Stimulated activated CD4-positive, alpha-beta T cell treated with anti-CD3 and anti-CD28 coated beads, TNF-alpha, amount 100 ng/mL, for 24 hours (primary cell): ENCODE results near the gene TAP2.
"Not testable (repeated sequence)": the region's sequence is repeated elsewhere in the genome, so short reads cannot be mapped to it uniquely, and the experiment has no call there.

ENCODE experiments used
- DNase-seq, 3 experiments: peaks; one replicate each; pipeline ENCODE4 v3.0.0-alpha.2; 2020; ENCODE audit warnings: low read depth in 3 of 3

Gene TAP2

DNA sequence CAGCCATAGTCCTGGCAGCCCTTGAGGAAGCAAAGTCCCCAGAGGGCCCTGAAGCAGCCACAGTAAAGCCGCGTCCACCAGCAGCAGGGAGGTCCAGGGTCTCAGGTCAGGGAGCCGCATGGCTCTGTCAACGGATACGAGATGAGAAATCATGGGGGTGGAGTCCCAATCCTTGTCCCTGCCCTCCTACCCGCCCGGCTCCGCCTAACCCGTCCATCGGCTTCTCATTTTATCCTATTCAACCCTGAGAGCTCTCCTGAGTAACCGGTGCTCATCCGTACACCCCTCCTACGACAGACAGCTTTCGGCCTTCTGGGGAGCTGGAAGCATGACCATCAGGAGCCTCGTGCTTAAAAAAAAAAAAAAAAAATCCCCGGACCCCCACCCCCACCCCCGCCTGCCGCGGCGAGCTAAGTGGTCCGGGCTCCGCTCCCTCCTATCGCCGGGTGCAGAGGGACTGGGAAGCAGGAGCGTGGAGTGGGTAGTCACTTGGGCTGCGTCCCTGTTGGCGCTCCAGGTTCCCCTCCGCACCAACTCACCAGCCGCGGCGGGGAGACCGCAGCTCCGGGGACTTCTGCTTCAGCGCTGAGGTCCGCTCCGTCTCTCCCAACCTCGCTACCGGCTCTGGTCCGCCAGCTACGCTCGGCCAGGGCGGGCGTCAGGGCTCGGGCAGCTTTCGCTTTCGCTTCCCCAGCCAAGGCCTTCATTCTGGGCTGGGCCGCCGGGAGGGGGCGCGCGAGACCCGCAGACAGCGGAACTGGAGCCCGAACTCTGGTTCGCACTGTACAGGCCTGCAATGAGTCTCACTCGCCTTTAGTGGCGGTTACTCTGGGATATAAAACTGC lies at the start of gene TAP2:
TSS of gene TAP2 (minus strand) at position 626 of the 845 bp plus-strand sequence. CDS start at position 120, 506 bp downstream.
- DNase-seq: peak; percentile 95 to 97 (median 96)

DNA sequence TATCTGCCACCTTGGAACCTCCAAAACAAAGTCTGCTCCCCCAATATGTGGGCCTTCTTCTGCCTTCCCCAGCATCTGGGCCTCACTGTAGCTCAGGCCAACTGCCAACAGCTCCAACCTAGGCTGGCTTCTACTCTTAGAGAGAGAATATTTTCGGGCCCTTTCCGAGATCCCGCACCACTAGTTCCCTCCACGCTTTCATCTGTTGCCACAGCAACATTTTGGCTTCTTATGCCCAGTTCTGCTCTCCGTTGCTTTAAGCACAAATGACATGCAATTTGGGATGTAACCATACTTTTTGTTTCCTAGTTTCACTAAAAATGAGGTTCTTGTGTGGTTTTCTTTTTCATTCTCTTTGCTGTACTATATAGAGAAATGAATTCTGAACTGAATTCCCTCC lies 49.1 kb upstream of the TAP2 start:
- no peak for DNase-seq

DNA sequence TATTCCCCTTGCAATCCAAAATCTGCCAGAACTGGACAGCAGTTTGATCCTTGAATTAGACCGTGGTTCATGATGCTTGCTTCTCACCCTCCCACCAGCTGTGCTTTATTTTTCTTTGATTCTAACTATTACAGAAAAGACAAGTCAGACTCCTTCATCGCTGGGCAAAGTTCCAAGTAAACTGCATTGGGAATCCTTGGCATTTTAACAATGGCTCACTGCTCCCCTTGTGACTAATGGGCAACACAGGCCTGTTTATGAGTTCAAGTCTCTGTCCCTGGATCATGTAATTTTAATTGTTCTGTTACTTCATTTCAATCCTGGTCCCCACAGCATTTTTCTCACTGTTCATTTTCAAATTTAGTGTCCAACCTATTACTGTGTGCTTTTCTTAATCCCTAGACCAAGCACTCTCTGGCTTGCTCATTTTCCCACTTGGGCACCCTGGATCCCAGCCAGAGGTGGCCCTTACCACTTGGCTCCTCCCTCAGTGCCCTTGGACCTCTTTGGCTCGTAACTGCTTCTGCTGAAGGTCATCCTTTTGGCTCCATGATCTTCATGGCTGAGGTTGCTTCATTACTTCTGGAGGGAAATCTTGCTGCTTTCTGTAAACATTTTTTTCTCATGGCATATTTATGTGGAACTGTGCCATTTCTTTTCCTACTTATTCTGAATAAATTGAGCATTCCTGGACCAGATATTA lies 48.3 kb upstream of the TAP2 start:
- no peak for DNase-seq

DNA sequence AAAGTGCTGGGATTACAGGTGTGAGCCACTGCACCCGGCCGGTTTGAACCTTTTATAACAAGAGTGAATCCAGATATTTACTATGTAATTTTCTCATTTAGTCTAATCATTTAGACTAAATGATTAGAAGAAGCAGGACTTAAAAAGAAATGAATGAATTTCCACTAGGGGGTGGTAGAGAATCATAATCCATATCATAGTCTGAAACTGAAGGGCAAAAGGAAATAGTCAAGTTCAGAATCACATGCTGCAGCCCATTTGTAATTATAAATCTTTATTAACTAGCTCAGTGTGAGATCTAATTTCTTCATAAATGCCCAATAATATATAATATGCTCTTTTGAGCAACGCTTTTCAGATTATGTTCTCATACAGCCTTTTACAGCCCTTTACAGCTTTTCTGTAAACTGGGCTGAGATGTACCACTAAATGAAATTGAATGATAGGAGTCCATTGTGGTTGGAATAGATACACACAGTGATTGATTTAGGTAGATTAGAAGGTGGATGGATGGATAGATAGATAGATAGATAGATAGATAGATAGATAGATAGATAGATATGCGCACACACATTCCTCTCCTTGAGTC lies 47.3 kb upstream of the TAP2 start:
- DNase-seq: no peak

DNA sequence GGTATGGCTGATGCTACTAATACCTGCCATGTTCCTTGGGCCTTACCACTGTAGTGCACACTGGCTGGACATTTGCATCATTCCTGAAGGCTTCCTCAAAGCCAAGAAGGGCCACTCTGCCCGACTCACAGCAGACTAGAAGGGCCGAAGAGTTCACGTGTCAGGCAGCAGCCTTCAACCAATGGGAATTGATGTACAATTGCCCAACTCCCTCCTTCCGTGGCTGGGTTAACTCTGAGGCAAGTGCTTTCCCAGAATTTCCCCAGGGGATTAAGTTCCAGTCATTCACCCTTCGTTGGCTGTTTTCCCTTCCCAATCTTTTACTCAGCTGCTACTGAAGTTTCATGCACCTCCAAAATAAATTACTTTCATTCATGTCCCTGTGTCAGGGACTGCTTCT lies 45.2 kb upstream of the TAP2 start:
- DNase-seq: no peak

DNA sequence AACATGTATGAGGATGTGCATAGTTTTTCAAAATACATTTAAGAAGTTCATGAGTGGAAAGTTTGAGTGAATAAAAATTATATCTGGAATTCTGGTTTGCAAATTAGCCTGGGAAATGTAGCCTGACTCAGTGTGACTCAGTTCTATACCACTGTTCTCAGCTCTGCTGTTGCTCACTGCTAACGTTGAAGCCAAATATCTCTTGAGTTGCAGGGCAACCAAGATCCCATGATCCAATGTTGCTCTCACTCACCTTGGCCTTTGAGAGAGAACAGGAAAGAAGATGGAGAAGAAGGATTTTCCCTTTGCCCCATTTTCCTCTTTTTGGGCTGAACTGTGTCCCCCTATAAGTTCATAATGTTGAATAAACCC lies 44.3 kb upstream of the TAP2 start:
- DNase-seq: no peak

DNA sequence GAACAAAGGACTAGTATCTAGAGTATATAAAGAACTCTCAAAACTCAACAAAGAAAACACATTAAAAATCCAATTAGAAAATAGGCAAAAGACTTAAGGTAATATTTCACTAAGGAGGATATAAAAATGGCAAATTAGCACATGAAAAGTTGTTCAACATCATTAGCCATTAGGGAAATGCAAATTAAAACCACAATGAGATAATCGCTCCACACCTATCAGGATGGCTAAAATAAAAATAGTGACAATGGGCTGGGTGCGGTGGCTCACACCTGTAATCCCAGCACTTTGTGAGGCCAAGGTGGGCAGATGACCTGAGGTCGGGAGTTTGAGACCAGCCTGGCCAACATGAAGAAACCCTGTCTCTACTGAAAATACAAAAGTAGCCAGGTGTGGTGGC lies 42.4 kb upstream of the TAP2 start:
- DNase-seq: not testable (repeated sequence)

DNA sequence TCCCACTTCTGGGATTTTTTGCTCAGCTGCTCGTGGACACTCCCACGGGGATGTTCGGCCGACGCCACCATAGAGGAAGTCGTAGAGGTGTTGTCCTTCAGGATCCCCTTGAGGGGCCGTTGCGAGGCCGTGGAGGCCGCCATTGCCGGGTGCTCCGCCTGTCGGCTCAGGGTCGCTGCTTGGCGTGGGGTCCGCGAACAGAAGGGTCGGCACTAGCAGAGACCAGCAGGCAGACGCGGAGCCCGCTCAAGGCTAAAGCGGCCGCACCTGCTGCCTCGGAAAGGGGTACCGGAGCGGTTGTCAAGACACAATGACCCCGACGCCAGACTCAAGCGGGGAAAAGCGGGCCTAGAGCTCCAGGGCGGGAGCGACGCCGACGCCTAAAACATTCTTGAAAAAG lies 41.2 kb upstream of the TAP2 start:
- DNase-seq: no peak

DNA sequence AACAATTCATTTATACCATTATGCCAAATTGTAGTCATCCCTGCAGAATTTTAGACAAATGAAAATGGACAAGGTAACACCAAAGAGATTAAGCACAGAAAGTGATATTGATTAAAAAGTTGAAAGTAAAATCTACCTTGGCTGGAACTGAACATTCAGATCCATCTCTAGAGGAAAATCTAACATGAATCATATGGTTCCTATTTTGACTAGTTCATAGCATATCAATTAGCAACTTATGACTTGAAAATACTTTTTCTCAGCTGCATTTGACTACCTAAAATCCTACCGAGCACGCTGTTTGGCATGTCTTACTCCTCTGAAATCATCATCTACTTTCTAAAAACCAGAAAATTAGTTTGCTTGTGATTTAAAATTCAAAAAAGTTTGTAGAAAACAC lies 38.1 kb upstream of the TAP2 start:
- DNase-seq: no peak

DNA sequence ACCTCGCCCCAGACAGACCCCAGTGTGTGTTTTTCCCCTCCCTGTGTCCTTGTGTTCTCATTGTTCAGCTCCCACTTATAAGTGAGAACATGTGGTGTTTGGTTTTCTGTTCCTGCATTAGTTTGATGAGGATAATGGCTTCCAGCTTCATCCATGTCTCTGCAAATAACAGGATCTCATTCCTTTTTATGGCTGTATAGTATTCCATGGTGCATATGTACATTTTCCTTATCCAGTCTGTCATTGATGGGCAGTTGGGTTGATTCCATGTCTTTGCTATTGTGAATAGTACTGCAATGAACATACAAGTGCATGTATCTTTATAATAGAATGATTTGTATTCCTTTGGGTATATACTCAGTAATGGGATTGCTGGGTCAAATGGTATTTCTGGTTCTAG lies 35.4 kb upstream of the TAP2 start:
- not testable (repeated sequence) for DNase-seq

DNA sequence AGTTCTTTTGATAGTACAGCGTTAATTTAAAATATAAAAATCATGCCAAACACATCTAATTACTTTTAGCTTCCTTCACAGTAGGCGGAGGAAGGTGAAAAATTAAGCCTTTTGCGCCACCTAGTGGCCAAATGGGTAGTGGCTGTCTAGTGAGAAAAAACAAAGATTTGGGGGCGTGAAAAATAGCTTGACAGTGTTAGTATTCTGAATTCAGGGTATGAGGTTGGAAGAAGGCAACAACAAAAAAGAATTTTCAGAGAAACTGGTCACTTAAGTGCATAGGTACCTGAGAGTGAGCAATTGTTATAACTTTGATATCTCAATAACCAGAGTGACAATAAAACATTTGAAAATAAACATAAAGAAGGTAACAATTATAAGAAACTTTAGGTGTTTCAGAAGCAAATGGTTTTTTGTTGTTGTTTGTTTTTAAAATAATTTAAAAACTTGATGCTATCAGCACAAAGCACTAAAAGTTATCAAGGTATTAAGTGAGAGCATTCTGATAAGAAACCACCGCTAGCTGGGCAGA lies 29.8 kb upstream of the TAP2 start:
- peak; percentile 69 to 86 (median 84) for DNase-seq

DNA sequence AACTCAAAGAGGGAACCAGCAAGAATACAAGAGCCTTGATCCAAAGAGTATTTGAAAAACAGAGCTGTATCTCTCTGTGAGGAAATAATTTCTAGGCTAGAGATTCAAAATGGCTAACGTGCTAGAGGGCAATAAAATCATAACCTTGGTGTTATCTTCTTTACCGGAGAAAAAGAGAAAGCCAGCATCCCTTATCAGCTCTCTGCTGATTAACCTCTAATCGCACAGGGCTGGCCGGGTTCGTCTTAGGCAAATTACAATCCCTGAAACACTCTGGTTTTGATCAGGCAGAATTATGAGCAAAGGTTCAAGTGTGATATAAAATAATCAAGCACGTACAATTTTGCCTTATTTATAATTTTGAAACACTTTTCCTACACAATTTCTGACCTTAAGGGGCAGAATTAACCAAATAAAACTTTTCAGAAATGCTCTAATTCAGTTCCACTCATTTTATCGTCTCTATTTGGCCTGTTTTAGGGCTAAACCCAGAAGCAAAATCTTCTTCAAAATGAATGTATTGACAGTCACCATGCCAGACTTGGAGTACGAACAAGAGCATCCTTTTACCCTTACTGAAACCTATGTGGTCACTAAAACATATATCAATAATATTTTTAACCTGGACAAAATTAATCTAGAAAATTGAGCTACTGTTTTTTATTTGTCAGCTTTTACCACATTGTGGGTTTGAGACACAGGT lies 29.2 kb upstream of the TAP2 start:
- no peak for DNase-seq

DNA sequence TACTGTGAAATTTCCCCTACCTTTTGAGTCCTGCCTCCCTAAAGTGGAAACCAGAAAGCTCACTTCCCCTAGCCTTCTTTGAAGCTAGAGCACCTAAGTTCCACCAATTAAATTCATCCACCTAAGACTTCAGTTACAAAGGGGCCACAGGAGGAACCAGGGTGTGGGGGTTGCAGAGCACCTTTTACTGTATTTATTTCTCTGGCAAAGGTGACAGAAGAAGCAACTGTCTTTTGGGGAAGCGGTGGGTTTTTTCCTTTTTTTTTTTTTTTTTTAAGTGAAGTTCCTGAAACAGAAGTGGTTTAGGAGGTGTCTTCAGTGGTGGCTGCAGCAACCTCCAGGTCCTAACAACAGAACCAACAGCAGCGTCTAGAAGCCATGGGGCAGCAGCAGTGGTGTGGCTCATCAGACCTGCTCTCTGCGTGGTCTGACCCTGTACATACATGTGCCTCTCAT lies 28.5 kb upstream of the TAP2 start:
- DNase-seq: no peak

DNA sequence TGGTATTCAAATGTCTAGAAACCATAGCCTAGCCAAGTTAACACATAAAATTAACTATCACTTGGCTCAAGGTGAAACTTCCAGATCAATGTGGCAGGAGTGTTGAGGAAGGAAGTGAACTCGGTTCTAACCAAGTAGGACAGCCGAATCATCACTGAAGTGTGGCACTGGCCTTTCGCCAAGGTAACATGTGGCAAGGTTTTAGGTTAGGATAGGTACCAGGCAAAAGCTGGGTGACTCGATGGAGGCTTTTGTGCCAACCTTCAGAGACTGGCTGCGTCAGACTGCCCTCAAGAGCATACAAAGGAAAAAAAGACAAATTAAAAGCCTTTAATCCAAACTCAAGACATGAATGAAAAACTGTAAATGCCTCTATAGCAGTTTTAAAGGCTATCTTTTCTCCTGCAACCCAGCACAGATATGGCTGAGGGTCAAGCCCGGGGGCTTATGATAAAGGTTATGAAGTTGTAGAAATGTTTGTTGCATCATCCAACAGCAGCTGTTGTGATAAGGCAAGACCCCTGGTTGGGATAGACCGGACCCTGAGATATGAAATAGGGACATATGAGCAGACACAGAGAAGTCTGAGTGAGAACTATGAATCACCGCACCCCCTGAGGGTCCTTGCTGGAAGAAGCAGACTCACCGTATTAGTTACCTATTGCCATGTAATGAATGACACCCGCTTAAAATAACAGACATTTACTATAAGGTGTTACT lies 27.3 kb upstream of the TAP2 start:
- no peak for DNase-seq

DNA sequence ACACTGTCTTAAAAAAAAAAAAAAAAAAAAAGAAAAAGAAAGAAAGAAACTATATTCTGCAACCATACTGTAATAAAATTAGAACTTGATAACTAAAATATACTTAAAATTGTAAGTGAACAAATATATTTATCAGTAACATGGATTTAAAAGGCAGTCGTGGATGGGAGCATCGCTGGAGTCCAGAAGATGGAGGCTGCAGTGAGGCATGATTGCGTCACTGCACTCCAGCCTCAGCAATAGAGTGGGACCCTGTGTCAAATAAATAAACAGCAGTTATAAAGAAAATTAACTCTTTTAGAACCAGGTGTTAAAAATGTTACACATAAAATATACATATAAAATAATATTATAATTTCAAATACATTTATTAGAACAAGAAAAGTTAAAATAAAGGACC lies 24.2 kb upstream of the TAP2 start:
- no peak for DNase-seq

DNA sequence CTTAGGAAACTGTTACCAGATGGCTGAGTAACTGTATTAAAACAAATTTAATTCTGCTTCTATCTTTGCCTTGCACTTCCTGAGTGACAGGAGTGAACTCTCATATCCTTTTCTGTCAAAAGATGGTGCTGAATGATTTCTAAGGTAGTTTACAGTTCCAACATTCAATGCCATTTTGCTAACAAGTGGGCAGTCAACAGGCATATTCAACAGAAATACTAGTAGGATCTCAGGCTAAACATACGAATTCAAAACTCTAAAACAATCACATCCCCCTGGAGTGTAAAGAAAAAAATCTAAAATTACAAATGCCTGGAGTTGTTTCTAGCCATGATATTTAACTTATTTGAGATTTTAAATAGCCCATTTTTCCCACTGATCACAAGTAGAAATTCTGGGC lies 22.1 kb upstream of the TAP2 start:
- no peak for DNase-seq

DNA sequence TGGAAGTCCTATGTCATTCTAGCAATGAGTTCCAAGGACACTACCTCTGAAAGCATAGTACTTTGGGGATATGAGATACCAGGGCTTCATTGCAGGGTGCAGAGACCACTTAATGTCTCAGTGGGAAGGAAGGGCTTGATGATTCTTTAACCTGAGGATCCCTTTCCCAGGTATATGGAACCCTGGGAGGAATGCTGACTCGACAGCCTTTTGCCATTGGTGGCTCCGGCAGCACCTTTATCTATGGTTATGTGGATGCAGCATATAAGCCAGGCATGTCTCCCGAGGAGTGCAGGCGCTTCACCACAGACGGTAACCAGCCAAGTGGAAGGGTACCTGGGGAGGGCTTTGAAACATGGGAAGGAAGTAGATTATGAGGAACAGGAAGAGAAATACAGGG lies 19.7 kb upstream of the TAP2 start:
- no peak for DNase-seq

DNA sequence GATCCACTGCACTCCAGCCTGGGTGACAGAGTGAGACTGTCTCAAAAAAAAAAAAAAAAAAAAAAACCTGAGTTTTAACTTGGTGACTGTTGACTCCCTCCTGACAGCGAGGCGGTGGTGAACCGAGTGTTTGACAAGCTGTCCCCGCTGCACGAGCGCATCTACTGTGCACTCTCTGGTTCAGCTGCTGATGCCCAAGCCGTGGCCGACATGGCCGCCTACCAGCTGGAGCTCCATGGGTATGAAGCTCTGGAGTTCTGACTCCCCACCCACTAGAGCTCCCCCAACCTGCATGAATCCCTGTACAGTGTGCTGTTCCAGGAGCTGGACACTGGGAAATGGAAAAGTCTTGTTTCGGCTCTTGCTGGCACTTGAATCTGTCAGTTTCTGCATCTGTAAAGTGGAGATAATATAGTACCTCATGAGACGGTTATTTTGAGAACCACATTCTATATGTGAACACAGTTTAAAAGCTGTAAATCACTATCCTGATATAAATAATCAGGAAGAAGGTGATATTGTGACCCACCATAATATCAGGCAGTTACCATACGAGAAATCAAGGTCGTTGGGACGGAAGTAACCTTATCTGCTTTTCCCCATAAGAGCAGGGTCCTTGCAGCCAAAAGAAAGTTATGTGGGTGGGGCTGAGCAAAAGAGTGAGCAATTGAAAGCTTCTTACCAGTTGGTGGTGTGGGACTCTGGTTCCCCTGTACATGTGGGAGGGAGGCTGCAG lies 18.8 kb upstream of the TAP2 start:
- DNase-seq: no peak

DNA sequence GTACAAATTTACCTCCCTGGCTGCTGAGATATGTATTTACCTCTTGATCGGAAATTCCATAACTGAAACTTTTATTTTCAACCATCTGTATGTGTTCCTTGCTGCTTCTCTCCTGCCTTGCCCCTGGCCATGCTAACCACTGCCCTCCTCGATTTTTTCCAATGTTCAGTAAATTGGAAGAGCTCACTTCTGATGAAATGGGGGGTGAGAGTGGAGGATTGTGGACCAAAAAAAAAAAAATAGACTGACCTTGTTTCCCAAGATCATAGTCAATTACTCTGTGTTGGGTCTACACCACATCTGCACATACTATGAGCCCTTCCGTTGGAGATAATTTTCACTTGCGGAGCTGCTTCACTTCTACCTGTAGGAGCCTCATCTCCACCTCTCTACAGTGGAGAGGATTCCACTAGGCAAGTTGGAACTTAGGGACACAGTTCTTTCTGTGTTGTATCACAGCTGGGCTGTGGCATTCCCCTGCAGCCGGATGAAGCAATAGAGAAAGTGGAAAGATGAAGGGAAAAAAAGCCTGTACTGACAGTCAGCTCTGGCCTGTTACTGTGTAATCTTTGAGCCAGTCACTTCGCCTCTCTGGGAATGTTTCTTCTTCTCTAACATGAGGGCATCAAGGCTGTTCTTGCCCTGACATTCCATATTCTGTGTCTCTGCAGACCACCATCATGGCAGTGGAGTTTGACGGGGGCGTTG lies 17.1 kb upstream of the TAP2 start:
- DNase-seq: no peak
